HG03039 (cell line): ENCODE data around the gene ST3GAL5.
"Not testable (repeated sequence)": the region's sequence is repeated elsewhere in the genome, so short reads cannot be mapped to it uniquely, and the experiment has no call there.

Experiments used
- ATAC-seq: cut with Tn5 transposase; IDR thresholded peaks from one replicate; pipeline ENCODE4 v1.9.1; 2021; ENCODE audit warnings: mild to moderate bottlenecking, moderate library complexity; ENCODE audit not compliant: unreplicated experiment

Gene ST3GAL5

GRCh38 chr2:85894554-85895278 lies 5.9 kb upstream of the ST3GAL5 start:
- not testable (repeated sequence) for ATAC-seq

GRCh38 chr2:85893428-85894258 lies 4.9 kb upstream of the ST3GAL5 start:
- no peak for ATAC-seq

GRCh38 chr2:85892216-85892944 lies 3.6 kb upstream of the ST3GAL5 start:
- ATAC-seq: no peak

- no peak for ATAC-seq
These were observed 1.9 kb upstream of the ST3GAL5 start for GRCh38 chr2:85890522-85891176.

GRCh38 chr2:85889627-85890281 lies 964 bp upstream of the ST3GAL5 start:
- ATAC-seq: no peak

GRCh38 chr2:85888020-85888683 lies 638 bp downstream of the ST3GAL5 start:
- ATAC-seq: no peak

GRCh38 chr2:85887566-85888019 lies 1.2 kb downstream of the ST3GAL5 start:
- ATAC-seq: no peak

- no peak for ATAC-seq
These were observed 2.2 kb downstream of the ST3GAL5 start for GRCh38 chr2:85886590-85886989.

GRCh38 chr2:85886141-85886540 lies 2.6 kb downstream of the ST3GAL5 start:
- ATAC-seq: no peak

GRCh38 chr2:85881781-85882180 lies 7.0 kb downstream of the ST3GAL5 start:
- ATAC-seq: not testable (repeated sequence)

- ATAC-seq: not testable (repeated sequence)
These were observed 8.0 kb downstream of the ST3GAL5 start for GRCh38 chr2:85880716-85881328.

- ATAC-seq: no peak
These were observed 9.9 kb downstream of the ST3GAL5 start for GRCh38 chr2:85878719-85879370.

GRCh38 chr2:85875350-85876050 lies 13.3 kb downstream of the ST3GAL5 start:
- ATAC-seq: no peak

- ATAC-seq: no peak
These were observed 15.1 kb downstream of the ST3GAL5 start for GRCh38 chr2:85873679-85874078.

- ATAC-seq: no peak
These were observed 16.1 kb downstream of the ST3GAL5 start for GRCh38 chr2:85872536-85873161.

GRCh38 chr2:85871494-85872164 lies 17.2 kb downstream of the ST3GAL5 start:
- no peak for ATAC-seq

- ATAC-seq: no peak
These were observed 20.0 kb downstream of the ST3GAL5 start for GRCh38 chr2:85868822-85869221.
